Neural cell (in vitro differentiated cells): ENCODE measurements around the gene LMO7.

Source experiments
- CTCF ChIP-seq: fragments of 450-650 bp; IDR thresholded peaks from 2 replicates; pipeline ENCODE4 v1.5.1; 2014; ENCODE audit warnings: antibody characterized with exemption, mild to moderate bottlenecking, moderate library complexity; ENCODE audit not compliant: poor library complexity, severe bottlenecking
- EZH2 ChIP-seq: fragments of 200-600, 300-800 bp; shearing (Covaris generic), sonication (generic); IDR thresholded peaks from 2 replicates; pipeline ENCODE4 v1.6.1; 2014; ENCODE audit warnings: antibody characterized with exemption, low read length, borderline replicate concordance, mild to moderate bottlenecking; ENCODE audit not compliant: insufficient read depth, poor library complexity, severe bottlenecking
- MXI1 ChIP-seq: fragments of 450-650 bp; conservative IDR thresholded peaks from 2 replicates; pipeline ENCODE4 v1.6.1; 2014; ENCODE audit warnings: antibody characterized with exemption, mild to moderate bottlenecking; ENCODE audit not compliant: poor library complexity, severe bottlenecking
- POLR2AphosphoS5 ChIP-seq: IDR thresholded peaks from 2 replicates; pipeline ENCODE4 v1.6.1; 2012
- RAD21 ChIP-seq: fragments of 450-650 bp; conservative IDR thresholded peaks from 2 replicates; pipeline ENCODE4 v1.6.1; 2014; ENCODE audit warnings: antibody characterized with exemption, mild to moderate bottlenecking, moderate library complexity
- SMC3 ChIP-seq: fragments of 450-650 bp; conservative IDR thresholded peaks from 2 replicates; pipeline ENCODE4 v1.6.1; 2014; ENCODE audit warnings: antibody characterized with exemption, mild to moderate bottlenecking, moderate library complexity; ENCODE audit not compliant: poor library complexity
- TAF1 ChIP-seq: IDR thresholded peaks from 2 replicates; pipeline ENCODE4 v1.6.1; 2012; ENCODE audit warnings: low read depth

- TF ChIP-seq SMC3 (no peak), CTCF (no peak), RAD21 (no peak), EZH2 (no peak), TAF1 (no peak), POLR2AphosphoS5 (no peak), MXI1 (no peak)
These were observed 81.4 kb downstream of the LMO7 start for GRCh38 chr13:75717525-75717924.
